HepG2 (cell line): ENCODE measurements around the gene R3HDM4. TPM values are rescaled to one million over a fixed set of nuclear protein-coding genes. Genes with fewer than 3 reads are reported as not detected.

Source experiments
- ATAC-seq: fragments of 200-7000 bp; cut with Tn5 transposase; 3 replicates; pipeline ENCODE4 v1.9.1; 2020; ENCODE audit warnings: mild to moderate bottlenecking, moderate library complexity
- BruUV-seq: library from RNA; stranded (reverse); fragments of 400-500 nt; replicated peaks from 2 replicates; lab custom pipeline; 2021; lab: Mats Ljungman, UMichigan
- CTCF ChIA-PET: fragments of 300-600 bp; formaldehyde crosslinking; extraction: SDS; loops from one replicate; lab custom pipeline; 2021; ENCODE audit warnings: low total read pairs, inconsistent platforms, low intra/inter-chr PET ratio; lab: Yijun Ruan, JAX
- POLR2A ChIA-PET: fragments of 350-600 bp; sonication (Branson Sonifier 250); formaldehyde crosslinking; loops from one replicate; lab custom pipeline; 2020; ENCODE audit warnings: antibody characterized with exemption, inconsistent platforms; lab: Yijun Ruan, JAX
- DNase-seq: peaks from one replicate; pipeline ENCODE4 v3.0.0-alpha.2; 2015; ENCODE audit warnings: low spot score
- FAIRE-seq: peaks from 3 replicates; lab custom pipeline; 2011; peaks lifted over from hg19 to GRCh38; lab: Jason Lieb, UNC
- H2AFZ ChIP-seq: one replicate; pipeline ENCODE4 v1.6.1; 2011; ENCODE audit warnings: low read length, inconsistent platforms
- H3K27ac ChIP-seq: fragments of 300-600 bp; 3 replicates; pipeline ENCODE4 v1.8.0; 2011; ENCODE audit warnings: mixed run types, mild to moderate bottlenecking, mixed read lengths, low read length, inconsistent platforms; ENCODE audit not compliant: insufficient read depth; ENCODE audit errors: extremely low read length
- H3K27me3 ChIP-seq, 2 experiments: fragments of 200-600 bp in 1 of 2; 2 replicates in 1 of 2; 3 replicates in 1 of 2; pipeline versions ENCODE4 v1.6.0 to v1.8.0; 2011; ENCODE audit warnings: low read length in 2 of 2, mild to moderate bottlenecking in 2 of 2, moderate library complexity in 2 of 2, inconsistent platforms in 1 of 2; ENCODE audit not compliant: insufficient read depth in 2 of 2, control insufficient read depth in 1 of 2
- H3K36me3 ChIP-seq, 2 experiments: fragments of 200-600 bp in 1 of 2; replicated peaks in 1 of 2; 2 replicates in 1 of 2; 3 replicates in 1 of 2; pipeline versions ENCODE4 v1.5.1 to v1.8.0; 2011; ENCODE audit warnings: low read length in 2 of 2, inconsistent platforms in 1 of 2; ENCODE audit not compliant: insufficient read depth in 2 of 2, control insufficient read depth in 1 of 2
- H3K4me1 ChIP-seq: 2 replicates; pipeline ENCODE4 v1.5.1; 2012; ENCODE audit warnings: low read length, inconsistent platforms; ENCODE audit not compliant: insufficient read depth
- H3K4me2 ChIP-seq: 2 replicates; pipeline ENCODE4 v1.6.0; 2011; ENCODE audit warnings: low read depth, low read length, inconsistent platforms
- H3K4me3 ChIP-seq, 3 experiments: fragments of 200-600 bp in 1 of 3; sonication (generic), shearing (Covaris generic) in 1 of 3; replicated peaks in 1 of 3; 2 replicates each; pipeline ENCODE4 v1.5.1; 2011 to 2016; ENCODE audit warnings: low read length in 3 of 3, inconsistent platforms in 2 of 3, low read depth in 2 of 3, mild to moderate bottlenecking in 2 of 3, control low read depth in 1 of 3, mixed read lengths in 1 of 3; ENCODE audit not compliant: insufficient read depth in 1 of 3
- H3K79me2 ChIP-seq: one replicate; pipeline ENCODE4 v1.6.1; 2011; ENCODE audit warnings: low read length, inconsistent platforms; ENCODE audit not compliant: insufficient read depth
- H3K9ac ChIP-seq: 2 replicates; pipeline ENCODE4 v1.6.0; 2011; ENCODE audit warnings: mild to moderate bottlenecking, low read depth, low read length, inconsistent platforms; ENCODE audit not compliant: insufficient read depth
- H3K9me3 ChIP-seq: 2 replicates; pipeline ENCODE4 v1.5.1; 2012; ENCODE audit warnings: mild to moderate bottlenecking, low read length
- H4K20me1 ChIP-seq: 2 replicates; pipeline ENCODE4 v1.6.0; 2011; ENCODE audit warnings: inconsistent platforms, mild to moderate bottlenecking, low read length, moderate library complexity; ENCODE audit not compliant: insufficient read depth
- AKNA ChIP-seq: sonication (generic); formaldehyde crosslinking; IDR thresholded peaks from 2 replicates; pipeline ENCODE4 v1.4.0; 2020; ENCODE audit warnings: missing genetic modification reagents, borderline replicate concordance
- CBFB ChIP-seq: sonication (generic); formaldehyde crosslinking; IDR thresholded peaks from 2 replicates; pipeline ENCODE4 v1.4.0; 2020; ENCODE audit warnings: missing genetic modification reagents
- ZFYVE20 ChIP-seq: sonication (generic); formaldehyde crosslinking; IDR thresholded peaks from 2 replicates; pipeline ENCODE4 v1.8.0; 2023; ENCODE audit warnings: low read depth, mild to moderate bottlenecking, moderate library complexity, missing genetic modification reagents, borderline replicate concordance
- ZNF503 ChIP-seq: sonication (generic); formaldehyde crosslinking; IDR thresholded peaks from 2 replicates; pipeline ENCODE4 v1.4.0; 2020; ENCODE audit warnings: missing genetic modification reagents
- ZNF703 ChIP-seq: sonication (generic); formaldehyde crosslinking; IDR thresholded peaks from 2 replicates; pipeline ENCODE4 v1.5.1; 2020; ENCODE audit warnings: missing genetic modification reagents, mild to moderate bottlenecking, moderate library complexity, borderline replicate concordance
- ZNF740 ChIP-seq: sonication (generic); formaldehyde crosslinking; IDR thresholded peaks from 2 replicates; pipeline ENCODE4 v1.4.0; 2020; ENCODE audit warnings: missing genetic modification reagents
- ZNF784 ChIP-seq: sonication (generic); formaldehyde crosslinking; IDR thresholded peaks from 2 replicates; pipeline ENCODE4 v1.5.1; 2020; ENCODE audit warnings: missing genetic modification reagents, mild to moderate bottlenecking, borderline replicate concordance
- WGBS: methylation state at CpG from one replicate; pipeline ENCODE4 v1.1.6; 2017; ENCODE audit warnings: low lambda C conversion rate; 5-methylcytosine and 5-hydroxymethylcytosine counted together
- in situ Hi-C: cut with HindIII; loops from 2 replicates; pipeline ENCODE4 v1.10.0; 2017; ENCODE audit warnings: low pct_unique_long_range_greater_than_20kb; ENCODE audit not compliant: extremely low pct_ligation_motif_present
- intact Hi-C: fragments of 100-400 bp; cut with micrococcal nuclease; formaldehyde crosslinking; loops from one replicate; pipeline ENCODE4 v1.10.0; 2022; ENCODE audit not compliant: unreplicated experiment
- polyA plus RNA-seq, 8 experiments: library from polyadenylated mRNA; depleted of rRNA in 3 of 8; stranded (reverse) in 7 of 8; unstranded in 1 of 8; fragments of >200 nt; fragmentation: Illumina TruSeq in 4 of 8; extraction: Trizol in 4 of 8; gene quantifications; 2 replicates each; pipeline versions ENCODE4 v1.2.1 to v1.2.3, GENCODE V29; 2011 to 2016; ENCODE audit warnings: low read depth in 4 of 8, missing spikeins in 1 of 8, mixed read lengths in 1 of 8; ENCODE audit not compliant: insufficient read depth in 1 of 8
- total RNA-seq, 5 experiments: library from RNA; depleted of rRNA; stranded (reverse); fragments of >200 nt; fragmentation: Illumina TruSeq; extraction: Trizol; gene quantifications; 2 replicates each; pipeline ENCODE4 v1.2.3, GENCODE V29; 2016; ENCODE audit warnings: low read depth in 1 of 5

Gene R3HDM4
- total and polyA plus RNA-seq, 2 of the 13 experiments (the other 11 are each of a cell fraction or from before 2014, with no cell fraction given): 26.2 to 26.9 TPM

- whole genome bisulfite sequencing: 64% methylated on average over 8 of the region's 12 CpGs
- CTCF ChIA-PET: no interaction called here
- in situ Hi-C loops: loop anchor here (10.0 kb wide), 1 partner anchor 90 kb away; no protein-coding TSS in a partner anchor
These were observed 57.9 kb downstream of the R3HDM4 start for GRCh38 chr19:855142-855541.

More at GRCh38 chr19:855142-855541, 57.9 kb downstream of the R3HDM4 start:
- intact Hi-C loops: loop anchor here (5.0 kb wide), 1 partner anchor 83 kb away; no protein-coding TSS in a partner anchor
- H4K20me1 ChIP-seq: no peaks in the 10 kb centered on the region
- peaks cover 2 to 14% of the 10 kb centered on the region in 2 experiments; a peak in 4 of 5 replicates for H3K27me3 ChIP-seq
- ATAC-seq (no peak), FAIRE-seq (no peak), DNase-seq (no peak)
- no peak overlapping the region for H3K4me3 ChIP-seq
- H3K36me3 ChIP-seq: no peaks in the 10 kb centered on the region
- H3K9ac ChIP-seq: no peak overlapping the region
- no peaks in the 10 kb centered on the region for H3K9me3 ChIP-seq
- H3K27ac ChIP-seq: no peak overlapping the region
- no peak overlapping the region for H2AFZ ChIP-seq
- no peak overlapping the region for H3K4me2 ChIP-seq
- POLR2A ChIA-PET: no interaction called here
- BruUV-seq: no TSS peak
- H3K79me2 ChIP-seq: no peaks in the 10 kb centered on the region
- H3K4me1 ChIP-seq: peaks cover 29% of the 10 kb centered on the region
- TF ChIP-seq ZNF784 (no peak), CBFB (no peak), ZNF703 (no peak), ZNF740 (CRISPR knock-in tag) (no peak), ZFYVE20 (CRISPR knock-in tag) (no peak), AKNA (CRISPR knock-in tag) (no peak), ZNF503 (CRISPR knock-in tag) (no peak)
